Measurements from ENCODE around the gene DCTD. TPM values are rescaled to one million over a fixed set of nuclear protein-coding genes. Genes with fewer than 3 reads are reported as not detected.

DCTD gene
- total and polyA plus RNA-seq, 7 donors = 30.5 to 63.4 (median 47.3) TPM

DNA sequence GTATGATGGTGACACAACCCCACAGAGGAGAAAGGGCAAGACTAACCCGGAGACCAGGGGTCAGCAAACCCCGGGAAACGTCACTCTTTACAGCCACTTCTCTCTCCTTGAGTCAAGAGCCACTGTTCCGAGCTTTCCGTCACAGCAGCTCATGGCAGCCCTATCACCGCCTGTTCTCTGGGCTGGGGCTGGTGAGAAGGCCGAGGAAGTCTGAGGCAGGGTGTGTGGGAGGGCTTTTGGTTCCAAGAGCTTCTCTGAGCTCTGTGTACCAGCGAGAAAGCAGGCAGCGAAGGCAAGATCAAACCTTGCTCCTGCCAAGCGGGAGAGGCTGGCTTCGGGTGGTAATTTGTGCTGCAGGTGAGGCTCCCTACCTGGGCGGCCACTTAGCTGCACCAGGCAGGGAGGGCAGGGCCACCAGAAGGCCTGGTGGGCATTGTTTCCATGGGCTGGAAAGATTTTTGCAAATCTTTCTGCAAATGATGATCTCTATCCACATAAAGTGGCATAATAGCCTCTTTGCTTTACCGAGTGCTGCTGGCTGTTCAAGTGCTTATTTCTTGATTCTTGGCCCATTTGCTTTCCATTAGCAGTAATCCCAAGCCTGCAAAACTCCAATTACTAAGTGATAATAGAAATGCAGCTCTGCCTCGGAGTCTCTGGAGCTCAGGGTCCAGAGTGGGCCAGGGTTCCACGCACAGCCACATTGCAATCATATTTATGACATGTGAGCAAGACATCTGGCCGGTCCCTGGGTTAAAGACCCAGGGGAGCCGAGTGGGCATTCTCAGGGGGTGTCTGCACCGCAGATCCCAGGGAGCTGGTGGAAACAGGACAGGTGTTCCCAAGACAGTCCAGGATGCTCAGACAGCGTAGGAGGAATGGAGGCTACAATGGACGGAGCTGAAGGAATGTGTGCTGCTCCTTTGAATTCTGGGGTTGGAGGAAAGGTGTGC lies 41.5 kb downstream of the DCTD start:
- Histone ChIP-seq H3K9me3 (no peaks in the 10 kb centered on the region), H3K27me3 (ENCODE audit: insufficient read depth in 3 of 3, low read length in 2 of 3) (no peaks in the 10 kb centered on the region), H3K27ac (no peak overlapping the region), H3K4me3 (no peak overlapping the region), H3K4me1 (no peaks in the 10 kb centered on the region), H3K36me3 (ENCODE audit: insufficient read depth in 1 of 2, low read depth in 1 of 2) (peaks cover 0 to 5% of the 10 kb centered on the region in 2 donors)
- intact Hi-C loops (cut with DNase I) = no loop called here
- WGBS, 3 donors = 86 to 92% (median 91%) methylated on average over 20 of the region's 20 CpGs
- DNase-seq (no peak), ATAC-seq (no peak)
- TF ChIP-seq, protein P1, sequence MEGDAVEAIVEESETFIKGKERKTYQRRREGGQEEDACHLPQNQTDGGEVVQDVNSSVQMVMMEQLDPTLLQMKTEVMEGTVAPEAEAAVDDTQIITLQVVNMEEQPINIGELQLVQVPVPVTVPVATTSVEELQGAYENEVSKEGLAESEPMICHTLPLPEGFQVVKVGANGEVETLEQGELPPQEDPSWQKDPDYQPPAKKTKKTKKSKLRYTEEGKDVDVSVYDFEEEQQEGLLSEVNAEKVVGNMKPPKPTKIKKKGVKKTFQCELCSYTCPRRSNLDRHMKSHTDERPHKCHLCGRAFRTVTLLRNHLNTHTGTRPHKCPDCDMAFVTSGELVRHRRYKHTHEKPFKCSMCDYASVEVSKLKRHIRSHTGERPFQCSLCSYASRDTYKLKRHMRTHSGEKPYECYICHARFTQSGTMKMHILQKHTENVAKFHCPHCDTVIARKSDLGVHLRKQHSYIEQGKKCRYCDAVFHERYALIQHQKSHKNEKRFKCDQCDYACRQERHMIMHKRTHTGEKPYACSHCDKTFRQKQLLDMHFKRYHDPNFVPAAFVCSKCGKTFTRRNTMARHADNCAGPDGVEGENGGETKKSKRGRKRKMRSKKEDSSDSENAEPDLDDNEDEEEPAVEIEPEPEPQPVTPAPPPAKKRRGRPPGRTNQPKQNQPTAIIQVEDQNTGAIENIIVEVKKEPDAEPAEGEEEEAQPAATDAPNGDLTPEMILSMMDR (IDR thresholded peaks at IDR 0.05) = no peak

DNA sequence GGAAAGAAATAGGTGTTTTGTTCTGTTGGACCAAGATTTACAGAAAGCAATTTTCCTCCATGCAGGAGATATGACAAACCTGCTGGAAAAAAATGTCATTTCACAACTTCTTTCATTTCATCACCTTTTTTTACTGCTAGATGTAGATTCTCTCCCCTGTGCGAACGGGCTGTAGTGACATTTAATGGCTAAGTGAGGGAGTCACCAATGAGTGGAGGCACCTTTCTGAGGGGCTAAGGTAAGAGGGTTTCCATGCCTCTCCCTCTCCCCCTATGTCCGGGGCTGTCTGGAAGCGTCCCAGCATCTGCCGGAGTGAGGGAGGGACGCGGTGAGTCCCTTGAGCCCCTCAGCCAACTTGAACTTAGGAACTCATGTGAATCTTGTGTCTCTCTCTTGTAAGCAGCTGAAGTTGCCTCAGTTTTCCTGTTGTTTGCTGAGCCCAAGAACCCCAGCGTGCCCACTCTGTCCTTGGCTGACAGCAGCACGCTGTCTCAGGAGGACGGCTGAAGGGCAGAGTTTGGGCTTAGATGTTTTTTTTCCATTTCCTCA lies 42.3 kb downstream of the DCTD start:
- H3K4me1 ChIP-seq = no peaks in the 10 kb centered on the region
- DNase-seq = no peak
- 74 to 83% (median 78%) methylated on average over 10 of the region's 10 CpGs for WGBS, 3 donors

DNA sequence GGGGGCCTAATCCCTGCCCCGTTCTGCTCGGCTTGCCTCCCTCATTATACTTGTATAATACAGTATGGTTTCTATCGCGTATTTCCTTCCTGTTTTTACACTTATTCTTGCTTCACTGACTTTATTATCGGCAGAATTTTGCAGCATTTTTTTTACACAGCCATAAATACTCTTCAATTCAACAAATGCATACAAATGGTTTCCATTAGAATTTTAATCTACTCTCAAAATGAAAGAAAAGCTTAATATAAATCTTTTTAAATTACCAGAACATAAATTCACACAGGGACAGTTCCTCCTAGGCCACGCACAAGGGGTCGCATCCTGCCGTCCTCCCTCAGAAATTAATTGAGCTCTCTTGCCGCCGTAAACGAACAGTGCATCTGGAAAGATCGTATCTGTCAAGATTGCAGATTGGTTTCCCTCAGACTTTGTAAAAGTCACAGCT lies 42.9 kb downstream of the DCTD start:
- no peaks in the 10 kb centered on the region for H3K4me1 ChIP-seq
- no peak overlapping the region for H3K4me3 ChIP-seq
- intact Hi-C loops (cut with DNase I) = no loop called here
- no peaks in the 10 kb centered on the region for H3K9me3 ChIP-seq
- H3K27me3 ChIP-seq (ENCODE audit: insufficient read depth in 3 of 3, low read length in 2 of 3) = no peaks in the 10 kb centered on the region
- H3K36me3 ChIP-seq (ENCODE audit: insufficient read depth in 1 of 2, low read depth in 1 of 2) = peaks cover 0 to 5% of the 10 kb centered on the region in 2 donors
- H3K27ac ChIP-seq = no peak overlapping the region
- TF ChIP-seq, protein P1 (IDR thresholded peaks at IDR 0.05) = no peak
- 77 to 90% (median 78%) methylated on average over 12 of the region's 12 CpGs for WGBS, 3 donors
- ATAC-seq = no peak
- DNase-seq = no peak

More for the DNA sequence above, 42.3 kb downstream of the DCTD start:
- no peaks in the 10 kb centered on the region for H3K9me3 ChIP-seq
- intact Hi-C loops (cut with DNase I) = no loop called here
- TF ChIP-seq, protein P1 (IDR thresholded peaks at IDR 0.05) = no peak
- H3K36me3 ChIP-seq (ENCODE audit: insufficient read depth in 1 of 2, low read depth in 1 of 2) = peaks cover 0 to 5% of the 10 kb centered on the region in 2 donors
- no peak overlapping the region for H3K4me3 ChIP-seq
- ATAC-seq = no peak
- H3K27ac ChIP-seq = no peak overlapping the region
- H3K27me3 ChIP-seq (ENCODE audit: insufficient read depth in 3 of 3, low read length in 2 of 3) = no peaks in the 10 kb centered on the region

DNA sequence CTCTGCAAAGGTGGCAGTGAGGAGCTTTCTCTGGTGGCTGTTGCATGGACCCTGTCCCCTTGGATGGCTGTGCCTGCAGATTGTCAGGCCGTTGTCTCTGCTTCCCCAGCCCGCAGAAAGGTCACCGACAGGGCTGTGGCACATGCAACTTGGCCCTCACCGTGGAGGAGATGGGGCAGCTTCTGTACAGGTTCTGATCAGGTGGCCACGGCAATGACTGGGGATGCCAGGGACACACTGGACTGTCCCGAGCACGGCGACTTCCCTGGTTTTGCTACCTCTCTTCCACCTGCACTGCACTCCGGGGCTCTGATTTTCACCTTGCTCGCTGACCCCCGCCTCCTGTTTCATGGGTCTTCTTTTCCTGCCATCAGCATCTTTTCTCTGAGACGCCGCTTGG lies 43.5 kb downstream of the DCTD start:
- H3K36me3 ChIP-seq (ENCODE audit: insufficient read depth in 1 of 2, low read depth in 1 of 2) = peaks cover 0 to 5% of the 10 kb centered on the region in 2 donors
- H3K27ac ChIP-seq = no peak overlapping the region
- intact Hi-C loops (cut with DNase I) = no loop called here
- no peaks in the 10 kb centered on the region for H3K9me3 ChIP-seq
- 94 to 95% (median 94%) methylated on average over 13 of the region's 13 CpGs for WGBS, 3 donors
- no peak for DNase-seq
- no peaks in the 10 kb centered on the region for H3K4me1 ChIP-seq
- TF ChIP-seq, protein P1 (IDR thresholded peaks at IDR 0.05) = no peak
- H3K27me3 ChIP-seq (ENCODE audit: insufficient read depth in 3 of 3, low read length in 2 of 3) = no peaks in the 10 kb centered on the region
- ATAC-seq = no peak
- H3K4me3 ChIP-seq = no peak overlapping the region

Data from psoas muscle (tissue), 8 donors.